Activated CD8-positive, alpha-beta memory T cell treated with anti-CD3 and anti-CD28 coated beads for 36 hours (primary cell): ENCODE measurements around the gene SNED1. TPM values are rescaled to one million over a fixed set of nuclear protein-coding genes. Genes with fewer than 3 reads are reported as not detected.

Experiments
- CTCF ChIA-PET: fragments of 350-600 bp; sonication (Branson Sonifier 250); formaldehyde crosslinking; loops from one replicate; lab custom pipeline; 2021; ENCODE audit warnings: antibody characterized with exemption; lab: Charles Lee
- POLR2A ChIA-PET: fragments of 350-600 bp; sonication (Branson Sonifier 250); formaldehyde crosslinking; loops from one replicate; lab custom pipeline; 2021; ENCODE audit warnings: antibody characterized with exemption; lab: Charles Lee
- total RNA-seq, 2 experiments: library from RNA; stranded (reverse); gene quantifications; one replicate each; pipeline ENCODE4 v1.2.3, GENCODE V29; 2021

Gene SNED1
- total RNA-seq, 2 experiments from 2014 or later: 0.53 to 0.63 TPM

- CTCF ChIA-PET: no interaction called here
Measured at GRCh38 chr2:241138471-241138870, 140.1 kb downstream of the SNED1 start.

DNA sequence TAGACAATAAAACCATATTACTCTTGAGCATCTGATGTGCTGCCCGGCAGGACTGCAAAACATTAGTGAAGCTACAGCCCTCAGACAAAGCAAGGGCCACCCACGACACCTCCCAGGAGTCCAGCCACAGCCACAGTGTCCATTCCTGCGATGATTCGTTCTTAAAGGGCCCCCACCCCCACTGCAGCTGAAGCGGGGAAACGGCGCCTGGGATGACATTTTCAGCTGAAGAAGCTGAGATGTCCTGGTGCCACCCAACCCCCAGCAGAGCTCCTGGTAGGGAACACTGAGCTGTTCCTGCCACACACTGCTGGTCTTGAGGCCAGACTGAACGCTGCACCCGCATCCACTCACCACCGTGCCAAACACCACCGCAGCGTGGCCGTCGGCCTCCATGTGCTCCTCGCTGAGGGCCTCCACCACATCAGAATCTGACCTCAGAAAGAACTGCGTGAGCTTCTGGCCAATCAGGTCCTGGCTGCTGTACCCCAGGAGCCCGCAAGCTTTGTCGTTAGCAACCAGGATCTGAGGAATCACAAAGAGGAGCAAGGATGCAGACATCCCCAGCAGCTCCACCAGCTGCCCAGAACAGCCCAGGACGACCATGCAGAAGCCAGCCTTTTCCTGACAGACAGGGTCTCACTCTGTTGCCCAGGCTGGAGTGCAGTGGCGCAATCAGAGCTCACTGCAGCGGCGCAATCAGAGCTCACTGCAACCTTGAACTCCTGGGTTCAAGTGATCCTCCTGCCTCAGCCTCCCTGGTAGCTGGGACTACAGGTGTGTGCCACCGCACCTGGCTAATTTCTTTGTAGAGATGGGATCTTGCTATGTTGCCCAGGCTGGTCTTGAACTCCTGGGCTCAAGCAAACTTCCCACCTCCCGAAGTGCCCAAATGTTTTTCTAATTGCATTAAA, 141.4 kb downstream of the SNED1 start:
- CTCF ChIA-PET: no interaction called here
- POLR2A ChIA-PET: no interaction called here

More at GRCh38 chr2:241138471-241138870, 140.1 kb downstream of the SNED1 start:
- POLR2A ChIA-PET: no interaction called here

- POLR2A ChIA-PET: no interaction called here
- CTCF ChIA-PET: no interaction called here
Measured at GRCh38 chr2:241140445-241140840, 142.0 kb downstream of the SNED1 start.

- POLR2A ChIA-PET: no interaction called here
- CTCF ChIA-PET: no interaction called here
Measured at GRCh38 chr2:241141214-241141770, 142.9 kb downstream of the SNED1 start.

GRCh38 chr2:241142063-241142462, 143.6 kb downstream of the SNED1 start:
- POLR2A ChIA-PET: no interaction called here

DNA sequence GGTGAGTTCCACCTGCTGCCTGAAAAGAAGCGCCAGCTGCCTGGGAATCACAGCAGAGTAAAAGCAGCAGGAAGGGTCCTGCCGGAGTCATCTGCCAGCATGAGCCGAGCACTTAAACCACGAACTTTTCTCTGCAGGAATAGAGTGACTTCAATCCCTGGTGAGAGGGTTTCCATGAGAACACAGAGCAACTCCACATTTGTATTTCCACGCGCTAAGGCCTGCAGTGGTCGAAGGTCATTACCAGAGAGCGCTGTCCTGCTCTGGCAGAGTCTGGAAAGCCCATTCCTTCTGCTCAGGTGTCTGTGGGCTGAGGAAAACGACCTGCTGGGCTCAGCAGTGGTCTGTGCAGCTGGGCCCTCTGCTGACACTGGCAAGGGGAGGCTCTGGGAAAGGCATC, 144.2 kb downstream of the SNED1 start:
- CTCF ChIA-PET: interaction anchor here (0.9 kb wide), 1 partner anchor 19 kb away, joined by 3 read pairs; no protein-coding TSS in a partner anchor
- POLR2A ChIA-PET: no interaction called here

More at GRCh38 chr2:241142063-241142462, 143.6 kb downstream of the SNED1 start:
- CTCF ChIA-PET: no interaction called here

Other genes with a start within 250 kb of the SNED1 start
- 1 to 10 TPM; 2.6 to 3.4 TPM for gene KIF1A, start 178.4 kb upstream of the SNED1 start, total RNA-seq
- not detected for gene AGXT, start 129.8 kb upstream of the SNED1 start, total RNA-seq
- not detected for gene MAB21L4, start 102.5 kb upstream of the SNED1 start, total RNA-seq
- gene CROCC2, start 92.3 kb upstream of the SNED1 start, total RNA-seq: not detected
- gene MTERF4, start 103.7 kb downstream of the SNED1 start, total RNA-seq: 10 to 100 TPM; 41.3 to 41.4 TPM
- 10 to 100 TPM; 73.6 to 73.8 TPM for gene PASK, start 150.9 kb downstream of the SNED1 start, total RNA-seq
- 10 to 100 TPM; 90.2 to 92.0 TPM for gene PPP1R7, start 151.8 kb downstream of the SNED1 start, total RNA-seq
- 1 to 10 TPM; 3.1 to 4.0 TPM for gene ANO7, start 190.1 kb downstream of the SNED1 start, total RNA-seq